Spleen (tissue), 7 donors: ENCODE data around the gene C19orf12.

Source experiments
- CTCF ChIP-seq, 11 experiments: fragments of 200-600 bp in 7 of 11; fragments of 450-650 bp in 4 of 11; sonication (generic) in 4 of 11; IDR thresholded peaks in 8 of 11; conservative IDR thresholded peaks in 3 of 11; 1 replicate in 7 of 11; 2 replicates in 4 of 11; pipeline versions ENCODE4 v1.4.0 to v1.8.0; 2016 to 2021; ENCODE audit warnings: antibody characterized with exemption in 11 of 11, inconsistent platforms in 4 of 11, mild to moderate bottlenecking in 1 of 11
- POLR2A ChIP-seq, 3 donors: fragments of 450-650 bp; IDR thresholded peaks; one replicate each; pipeline ENCODE4 v1.5.1; 2017; ENCODE audit warnings: antibody characterized with exemption in 3 of 3, mild to moderate bottlenecking in 1 of 3
- donor health status: DM: no; HTN: no; CAD: no; lungs with moderate emphysema.
- donor health status: DM: no; HTN: no; CAD: no.
- donor health status: DM: no; HTN: no; CAD: no.

GRCh38 chr19:29667387-29667783 lies 47.7 kb downstream of the C19orf12 start:
- TF ChIP-seq CTCF (IDR thresholded peaks at IDR 0.05 in 8 of 11, conservative IDR thresholded peaks at IDR 0.05 in 3 of 11) (no peak), POLR2A (IDR thresholded peaks at IDR 0.05) (no peak)
